Natural killer cell (primary cell): ENCODE results near the gene LRRK2. TPM values are rescaled to one million over a fixed set of nuclear protein-coding genes. Genes with fewer than 3 reads are reported as not detected.

Experiments used
- ATAC-seq, 3 donors: fragments of 150-1000 bp in 2 of 3; fragments of 200-7000 bp in 1 of 3; cut with Tn5 transposase; 1 replicate in 1 of 3; 2 replicates in 2 of 3; pipeline ENCODE4 v1.10.0; 2021; ENCODE audit warnings: mild to moderate bottlenecking in 2 of 3, moderate library complexity in 2 of 3
- DNase-seq, 2 donors: peaks; one replicate each; pipeline versions ENCODE4 v3.0.0 to v3.0.0-alpha.2; 2013 to 2021; ENCODE audit warnings: mixed read lengths in 1 of 2
- H3K27ac ChIP-seq: one replicate; pipeline ENCODE4 v1.5.1; 2013; ENCODE audit warnings: mild to moderate bottlenecking, low read length
- H3K27me3 ChIP-seq: one replicate; pipeline ENCODE4 v1.6.1; 2013; ENCODE audit warnings: low read length; ENCODE audit not compliant: control insufficient read depth, insufficient read depth
- H3K36me3 ChIP-seq: one replicate; pipeline ENCODE4 v1.6.1; 2013; ENCODE audit warnings: low read length; ENCODE audit not compliant: control insufficient read depth, insufficient read depth
- H3K4me1 ChIP-seq: one replicate; pipeline ENCODE4 v1.6.1; 2013; ENCODE audit warnings: low read length; ENCODE audit not compliant: control insufficient read depth, insufficient read depth
- H3K4me3 ChIP-seq: one replicate; pipeline ENCODE4 v1.5.1; 2013; ENCODE audit warnings: low read length
- H3K9me3 ChIP-seq: one replicate; pipeline ENCODE4 v1.6.1; 2013; ENCODE audit warnings: low read length; ENCODE audit not compliant: control insufficient read depth, insufficient read depth
- H3K27ac Mint-ChIP-seq, 2 donors: one replicate each; pipeline ENCODE4 v1.8.0; 2022; ENCODE audit warnings: mild to moderate bottlenecking in 2 of 2, mixed read lengths in 2 of 2, moderate library complexity in 1 of 2
- H3K27me3 Mint-ChIP-seq, 2 donors: one replicate each; pipeline ENCODE4 v1.8.0; 2022; ENCODE audit warnings: low read depth in 2 of 2, mixed read lengths in 2 of 2
- H3K36me3 Mint-ChIP-seq: one replicate; pipeline ENCODE4 v1.8.0; 2022; ENCODE audit warnings: mixed read lengths
- H3K4me1 Mint-ChIP-seq, 2 donors: one replicate each; pipeline ENCODE4 v1.8.0; 2022; ENCODE audit warnings: mixed read lengths in 2 of 2
- H3K4me3 Mint-ChIP-seq: one replicate; pipeline ENCODE4 v1.8.0; 2022; ENCODE audit warnings: mild to moderate bottlenecking, moderate library complexity, mixed read lengths
- H3K9me3 Mint-ChIP-seq, 2 donors: one replicate each; pipeline ENCODE4 v1.8.0; 2022; ENCODE audit warnings: mixed read lengths in 2 of 2
- CTCF ChIP-seq: fragments of 200-600 bp; IDR thresholded peaks from one replicate; pipeline ENCODE4 v1.8.0; 2022; ENCODE audit warnings: antibody characterized with exemption
- WGBS: methylation state at CpG from one replicate; pipeline ENCODE4 v1.1.7; 2013; ENCODE audit warnings: missing lambda C conversion rate; ENCODE audit not compliant: insufficient coverage; 5-methylcytosine and 5-hydroxymethylcytosine counted together
- intact Hi-C: fragments of 100-400 bp; cut with micrococcal nuclease; formaldehyde crosslinking; loops from one replicate; pipeline ENCODE4 v1.14.2; 2022
- total RNA-seq, 4 donors: library from RNA; stranded (reverse); fragments of 120-200 nt in 1 of 4; gene quantifications; one replicate each; pipeline versions ENCODE4 v1.2.3 to v1.2.4, GENCODE V29; 2013 to 2022

Gene LRRK2
- total RNA-seq, 3 donors from 2014 or later (not counting 1 experiment from before 2014, with no cell fraction given), result 1.6 to 6.1 (median 3.3) TPM

- no CpG with 5 or more reads among the region's 1 CpG for WGBS
- no peak overlapping the region for H3K27ac ChIP-seq
Observed at GRCh38 chr12:40336573-40337199, 111.9 kb downstream of the LRRK2 start.

GRCh38 chr12:40338071-40338470 lies 113.3 kb downstream of the LRRK2 start:
- H3K36me3 ChIP-seq, result no peaks in the 10 kb centered on the region
- no peaks in the 10 kb centered on the region for H3K27me3 Mint-ChIP-seq
- 77% methylated on average over 1 of the region's 1 CpG for WGBS
- no peak overlapping the region for H3K27ac ChIP-seq
- no peaks in the 10 kb centered on the region for H3K27me3 ChIP-seq
- no peak for TF ChIP-seq CTCF
- peaks cover 3 to 4% of the 10 kb centered on the region in 2 donors for H3K9me3 Mint-ChIP-seq
- no peak overlapping the region for H3K4me3 ChIP-seq
- no peaks in the 10 kb centered on the region for H3K36me3 Mint-ChIP-seq
- DNase-seq (no peak), ATAC-seq (no peak)
- H3K27ac Mint-ChIP-seq, result no peak overlapping the region
- no peak overlapping the region for H3K4me3 Mint-ChIP-seq
- no peaks in the 10 kb centered on the region for H3K4me1 Mint-ChIP-seq
- intact Hi-C loops, result no loop called here
- no peaks in the 10 kb centered on the region for H3K9me3 ChIP-seq
- H3K4me1 ChIP-seq, result no peaks in the 10 kb centered on the region

More at GRCh38 chr12:40336573-40337199, 111.9 kb downstream of the LRRK2 start:
- no peak for DNase-seq
- intact Hi-C loops, result no loop called here
- no peaks in the 10 kb centered on the region for H3K9me3 ChIP-seq
- no peaks in the 10 kb centered on the region for H3K36me3 ChIP-seq
- H3K27me3 Mint-ChIP-seq, result no peaks in the 10 kb centered on the region
- H3K4me1 ChIP-seq, result no peaks in the 10 kb centered on the region
- no peak for ATAC-seq
- no peaks in the 10 kb centered on the region for H3K27me3 ChIP-seq
- H3K4me1 Mint-ChIP-seq, result no peaks in the 10 kb centered on the region
- no peak for TF ChIP-seq CTCF
- no peak overlapping the region for H3K4me3 Mint-ChIP-seq
- H3K4me3 ChIP-seq, result no peak overlapping the region
- H3K36me3 Mint-ChIP-seq, result no peaks in the 10 kb centered on the region
- no peak overlapping the region for H3K27ac Mint-ChIP-seq
- H3K9me3 Mint-ChIP-seq, result peaks cover 0 to 4% of the 10 kb centered on the region in 2 donors

GRCh38 chr12:40338621-40339020 lies 113.8 kb downstream of the LRRK2 start:
- no peaks in the 10 kb centered on the region for H3K36me3 Mint-ChIP-seq
- no peak for TF ChIP-seq CTCF
- ATAC-seq (no peak), DNase-seq (no peak)
- H3K4me1 Mint-ChIP-seq, result no peaks in the 10 kb centered on the region
- H3K27ac Mint-ChIP-seq, result no peak overlapping the region
- Histone ChIP-seq H3K36me3 (no peaks in the 10 kb centered on the region), H3K27me3 (no peaks in the 10 kb centered on the region), H3K4me1 (no peaks in the 10 kb centered on the region), H3K4me3 (no peak overlapping the region), H3K27ac (no peak overlapping the region), H3K9me3 (no peaks in the 10 kb centered on the region)
- no peak overlapping the region for H3K4me3 Mint-ChIP-seq
- peaks cover 3 to 4% of the 10 kb centered on the region in 2 donors for H3K9me3 Mint-ChIP-seq
- intact Hi-C loops, result no loop called here
- H3K27me3 Mint-ChIP-seq, result no peaks in the 10 kb centered on the region

- H3K27me3 ChIP-seq, result no peaks in the 10 kb centered on the region
- H3K4me3 Mint-ChIP-seq, result no peak overlapping the region
- H3K27ac Mint-ChIP-seq, result no peak overlapping the region
- no peaks in the 10 kb centered on the region for H3K4me1 ChIP-seq
- no peak for DNase-seq
- no peaks in the 10 kb centered on the region for H3K4me1 Mint-ChIP-seq
- peaks cover 4 to 5% of the 10 kb centered on the region in 2 donors for H3K9me3 Mint-ChIP-seq
- WGBS, result 45% methylated on average over 2 of the region's 2 CpGs
- no peak for TF ChIP-seq CTCF
- no peaks in the 10 kb centered on the region for H3K36me3 Mint-ChIP-seq
- no peak overlapping the region for H3K27ac ChIP-seq
- intact Hi-C loops, result no loop called here
- ATAC-seq, result no peak
- H3K4me3 ChIP-seq, result no peak overlapping the region
- H3K36me3 ChIP-seq, result no peaks in the 10 kb centered on the region
- no peaks in the 10 kb centered on the region for H3K9me3 ChIP-seq
- H3K27me3 Mint-ChIP-seq, result no peaks in the 10 kb centered on the region
Observed at GRCh38 chr12:40342010-40342409, 117.2 kb downstream of the LRRK2 start.
